Suppressor macrophage treated with lipopolysaccharide for 1 hour (primary cell): ENCODE measurements around the gene SUZ12.
"Not testable (repeated sequence)": the region's sequence is repeated elsewhere in the genome, so short reads cannot be mapped to it uniquely, and the experiment has no call there.

Experiments used
- DNase-seq, 3 donors: peaks; one replicate each; pipeline ENCODE4 v3.0.0-alpha.2; 2020 to 2022

SUZ12 gene

DNA sequence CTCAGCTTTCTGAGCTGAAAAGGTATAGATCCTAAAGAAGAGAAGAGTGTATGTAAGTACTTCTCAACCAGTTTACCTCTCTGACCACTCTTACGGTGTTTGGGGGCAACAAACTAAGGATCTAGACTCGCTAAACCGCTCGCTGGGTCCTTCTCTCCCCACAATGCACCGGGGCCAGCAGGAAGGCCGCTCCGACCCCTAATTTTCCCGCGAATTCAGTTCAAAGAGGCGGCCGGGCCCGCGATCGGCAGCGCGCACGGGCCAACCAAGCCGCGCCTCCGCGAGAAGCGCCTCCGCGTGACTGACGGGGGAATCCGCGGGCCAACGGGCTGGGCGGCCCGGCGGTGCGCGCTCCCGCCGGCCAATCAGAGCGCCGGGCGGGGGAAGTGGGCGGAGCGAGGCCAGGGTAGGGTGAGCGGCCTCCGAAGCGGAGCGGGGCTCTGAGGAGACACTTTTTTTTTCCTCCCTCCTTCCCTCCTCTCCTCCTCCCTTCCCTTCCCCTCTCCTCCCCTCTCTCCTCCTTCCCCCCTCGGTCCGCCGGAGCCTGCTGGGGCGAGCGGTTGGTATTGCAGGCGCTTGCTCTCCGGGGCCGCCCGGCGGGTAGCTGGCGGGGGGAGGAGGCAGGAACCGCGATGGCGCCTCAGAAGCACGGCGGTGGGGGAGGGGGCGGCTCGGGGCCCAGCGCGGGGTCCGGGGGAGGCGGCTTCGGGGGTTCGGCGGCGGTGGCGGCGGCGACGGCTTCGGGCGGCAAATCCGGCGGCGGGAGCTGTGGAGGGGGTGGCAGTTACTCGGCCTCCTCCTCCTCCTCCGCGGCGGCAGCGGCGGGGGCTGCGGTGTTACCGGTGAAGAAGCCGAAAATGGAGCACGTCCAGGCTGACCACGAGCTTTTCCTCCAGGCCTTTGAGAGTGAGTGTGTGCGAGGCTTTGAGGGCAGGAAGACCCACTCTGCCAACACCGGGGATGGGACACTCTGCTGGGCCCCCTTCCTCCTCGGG lies at the start of gene SUZ12:
TSS of gene SUZ12 (plus strand) at position 393 of the 995 bp plus-strand sequence. CDS start at position 633, 240 bp downstream.
- DNase-seq = peak; percentile 85 to 88 (median 86)

DNA sequence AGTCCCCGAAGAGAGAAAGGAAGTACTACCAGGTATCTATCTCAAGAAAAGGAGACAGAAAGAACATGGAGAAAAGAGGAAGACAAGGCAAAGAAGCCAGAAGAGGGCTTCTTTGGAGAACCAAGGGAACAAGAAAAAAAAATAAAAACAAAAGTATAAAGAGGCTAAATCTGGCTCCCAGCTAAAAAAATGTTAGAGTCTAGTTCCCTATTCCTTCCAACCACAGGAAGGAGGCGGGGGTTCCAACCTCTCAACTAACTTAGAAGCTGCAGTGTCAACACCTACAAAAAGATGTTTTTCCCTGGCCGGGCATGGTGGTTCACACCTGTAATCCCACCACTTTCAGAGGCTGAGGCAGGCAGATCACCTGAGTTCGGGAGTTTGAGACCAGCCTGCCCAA lies 48.7 kb upstream of the SUZ12 start:
- DNase-seq = peak; percentile 58 to 78 (median 65)

DNA sequence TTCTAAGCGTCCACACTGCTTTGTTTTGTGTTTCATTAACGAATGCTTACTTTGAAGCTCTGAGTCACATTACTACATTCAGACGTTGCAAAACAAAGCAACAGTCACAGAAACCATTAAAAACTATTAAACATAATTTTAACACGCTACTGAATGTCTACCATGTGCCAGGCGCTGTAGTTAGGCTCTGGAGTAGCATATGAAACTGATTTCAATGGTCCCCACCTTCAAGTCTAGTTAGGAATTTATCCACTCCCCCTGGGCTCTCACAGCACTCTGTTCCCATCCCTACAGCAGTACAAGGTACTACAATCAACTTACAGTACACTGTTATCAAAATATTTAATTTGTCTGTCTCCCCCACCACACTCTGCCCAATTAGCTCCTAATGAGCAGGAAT lies 35.9 kb upstream of the SUZ12 start:
- DNase-seq = peak; percentile 25 to 56 (median 46)

DNA sequence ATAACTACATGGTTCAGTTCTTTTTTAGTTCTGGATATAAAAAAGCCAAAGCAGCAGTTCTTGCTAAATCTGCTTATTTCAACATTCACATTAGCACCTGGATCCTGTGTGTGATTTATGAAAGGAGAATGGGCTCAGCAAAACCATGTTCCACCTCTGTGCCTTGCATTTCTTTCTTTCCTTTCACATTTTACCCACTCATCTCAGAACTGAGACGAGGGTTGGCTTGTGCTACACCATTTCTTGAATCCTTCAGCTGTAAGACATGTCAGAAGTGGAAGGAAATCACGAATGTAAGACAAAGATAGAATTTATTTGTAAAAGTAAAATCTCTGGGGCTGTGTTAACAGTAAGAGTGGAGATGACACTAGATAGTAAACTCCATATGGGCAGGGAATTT lies 34.1 kb upstream of the SUZ12 start:
- DNase-seq = no peak

DNA sequence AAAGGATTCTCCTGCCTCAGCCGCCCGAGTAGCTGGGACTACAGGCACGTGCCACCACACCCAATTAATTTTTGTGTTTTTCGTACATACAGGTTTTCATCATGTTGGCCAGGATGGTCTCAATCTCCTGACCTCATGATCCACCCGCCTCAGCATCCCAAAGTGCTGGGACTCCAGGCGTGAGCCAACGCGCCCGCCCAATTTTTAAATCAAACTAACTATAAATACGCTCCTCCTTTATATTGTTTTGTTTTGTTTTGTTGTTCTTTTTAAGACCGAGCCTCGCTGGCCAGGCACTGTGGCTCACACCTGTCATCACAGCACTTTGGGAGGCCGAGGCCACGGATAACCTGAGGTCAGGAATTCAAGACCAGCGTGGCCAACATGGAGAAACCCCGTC lies 33.4 kb upstream of the SUZ12 start:
- DNase-seq = no peak

DNA sequence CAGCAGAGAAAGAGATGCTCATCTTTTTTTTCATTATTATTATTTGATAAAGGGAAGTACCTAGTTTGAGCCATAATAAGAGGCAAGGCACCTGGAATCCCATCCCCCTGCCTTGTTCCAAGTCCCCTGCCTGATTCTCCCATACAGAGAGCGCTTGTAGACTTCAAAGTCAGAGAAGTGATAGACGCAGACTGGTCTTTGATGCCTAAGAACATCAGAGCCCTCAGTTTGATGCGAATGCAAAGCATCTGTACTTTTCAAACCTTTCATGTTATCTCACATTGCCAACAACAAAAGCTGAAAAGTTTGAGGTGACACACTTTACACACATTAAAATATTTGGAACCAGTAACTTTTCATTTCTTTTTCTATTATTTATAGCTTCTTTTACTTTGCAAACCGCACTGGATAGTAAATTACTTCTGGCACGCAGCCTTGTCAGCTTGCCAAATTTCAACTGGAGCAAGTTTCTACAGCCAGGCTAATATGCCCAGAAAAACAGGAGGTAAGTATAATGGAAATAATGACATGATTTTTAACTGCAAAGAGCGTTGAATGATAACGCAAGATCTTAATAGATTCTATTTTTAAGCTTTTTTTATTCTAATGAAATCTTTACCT lies 29.4 kb upstream of the SUZ12 start:
- DNase-seq = no peak

DNA sequence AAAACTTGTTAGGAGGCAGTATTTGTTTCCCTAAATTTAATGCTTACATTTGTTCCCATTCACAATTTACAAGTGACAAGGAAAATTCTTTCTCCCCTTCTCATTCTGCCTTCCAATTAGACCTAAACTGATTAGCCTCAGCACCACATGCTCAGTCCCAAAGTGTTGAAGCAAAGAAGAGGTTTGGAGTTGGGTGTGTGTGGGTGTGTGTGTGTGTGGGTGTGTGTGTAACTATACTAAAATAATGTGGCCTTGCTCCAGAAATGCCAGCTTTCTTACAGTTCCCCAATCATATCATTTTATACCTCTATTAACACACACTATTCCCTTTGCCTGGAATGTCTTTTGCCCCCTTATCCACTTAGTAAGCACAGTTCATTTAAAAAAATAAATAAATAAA lies 28.4 kb upstream of the SUZ12 start:
- DNase-seq = no peak

DNA sequence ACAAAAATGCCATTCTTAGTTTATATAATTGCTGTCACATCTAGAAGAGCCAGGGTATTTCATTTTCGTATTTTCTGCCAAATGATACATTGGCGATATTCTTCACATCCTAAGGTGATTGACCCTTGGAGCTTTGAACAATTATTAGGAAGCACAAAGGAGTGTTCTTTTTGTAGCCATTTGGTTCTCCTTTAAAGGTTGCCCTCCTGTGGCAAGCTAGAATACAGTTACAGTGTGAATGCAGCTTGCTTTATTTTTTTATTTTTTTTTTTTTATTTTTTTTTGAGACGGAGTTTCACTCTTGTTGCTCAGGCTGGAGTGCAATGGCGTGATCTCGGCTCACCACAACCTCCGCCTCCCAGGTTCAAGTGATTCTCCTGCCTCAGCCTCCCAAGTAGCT lies 24.1 kb upstream of the SUZ12 start:
- peak in 2 of 3 donors; percentile 31 to 45 for DNase-seq

DNA sequence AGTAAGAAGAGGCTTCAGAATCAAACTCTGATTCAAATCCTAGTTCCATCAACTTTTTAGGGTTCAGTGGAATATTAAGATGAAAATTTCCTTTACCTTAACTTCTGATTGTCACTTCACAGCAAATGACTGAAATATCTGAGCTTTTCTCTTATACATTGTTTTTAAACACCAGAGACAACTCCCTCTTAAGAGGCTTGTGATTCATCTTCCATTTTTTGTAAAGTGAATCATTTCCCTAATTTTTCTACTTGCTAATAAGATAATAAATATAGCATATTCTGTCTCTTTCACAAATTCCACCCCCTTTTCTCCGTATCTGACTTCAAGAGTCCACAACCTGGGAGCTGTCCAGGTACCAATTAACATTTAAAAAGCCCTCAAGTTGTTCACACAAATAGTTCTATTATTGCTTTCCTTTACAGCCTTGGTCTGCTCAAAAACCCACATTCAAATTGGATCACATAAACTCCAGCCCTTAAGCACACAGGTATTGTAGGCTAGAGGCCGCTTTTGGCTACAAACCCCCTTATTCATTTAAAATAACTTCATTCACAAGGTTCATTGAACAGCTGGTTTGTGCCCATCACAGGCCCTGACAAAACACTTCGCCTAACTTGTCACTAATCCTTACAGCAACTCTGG lies 21.2 kb upstream of the SUZ12 start:
- peak in 2 of 3 donors; percentile 21 to 25 for DNase-seq

DNA sequence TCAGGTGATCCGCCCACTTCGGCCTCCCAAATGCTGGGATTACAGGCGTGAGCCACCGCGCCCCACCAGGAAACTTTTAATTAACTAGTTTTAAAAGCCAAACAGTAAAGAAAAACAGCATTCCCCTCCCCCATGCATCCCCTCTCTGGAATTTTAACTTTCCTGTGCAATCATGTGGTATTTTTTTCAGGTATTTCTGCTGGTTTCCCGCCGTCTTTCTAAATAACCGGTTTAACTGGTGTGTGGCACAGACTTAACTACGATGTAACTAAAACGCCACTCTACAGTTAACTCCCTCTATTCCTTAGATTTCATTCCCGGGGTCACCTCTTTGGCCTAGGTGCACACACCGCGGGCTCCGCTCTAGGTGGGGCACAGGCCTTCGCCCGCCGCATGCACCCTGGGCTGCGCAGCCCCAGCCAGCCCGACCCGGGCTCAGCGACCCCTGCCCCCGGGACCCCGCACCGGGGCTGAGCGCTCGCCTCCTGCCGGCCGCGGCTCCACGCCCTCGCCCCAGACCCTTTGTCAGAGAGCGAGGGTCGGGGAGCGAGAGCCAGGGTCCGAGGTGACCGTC lies 20.2 kb upstream of the SUZ12 start:
- DNase-seq = no peak

DNA sequence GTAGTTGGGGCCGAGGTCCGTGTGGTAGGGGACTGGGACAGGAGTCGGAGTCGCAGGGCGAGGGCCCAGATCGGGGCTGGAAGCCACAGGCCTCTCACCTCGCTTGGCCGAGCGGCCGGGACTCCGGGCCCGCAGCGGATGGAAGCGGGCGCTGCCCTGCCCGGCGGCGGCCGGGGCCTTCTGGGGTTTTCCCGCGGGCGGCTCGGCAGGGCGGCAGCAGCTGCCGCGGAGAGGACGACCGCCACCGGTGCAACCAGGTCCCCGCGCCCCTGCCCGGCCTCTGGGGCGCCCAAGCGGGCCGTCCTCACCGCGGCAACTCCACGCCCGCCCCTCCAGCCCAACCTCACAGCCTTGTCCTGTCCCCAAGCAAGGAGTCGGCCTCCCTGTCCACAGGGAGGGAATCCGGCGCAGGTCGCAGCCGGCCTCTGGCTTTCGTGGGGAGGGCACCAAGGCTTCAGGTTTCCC lies 19.7 kb upstream of the SUZ12 start:
- DNase-seq = peak in 2 of 3 donors; percentile 31 to 77

DNA sequence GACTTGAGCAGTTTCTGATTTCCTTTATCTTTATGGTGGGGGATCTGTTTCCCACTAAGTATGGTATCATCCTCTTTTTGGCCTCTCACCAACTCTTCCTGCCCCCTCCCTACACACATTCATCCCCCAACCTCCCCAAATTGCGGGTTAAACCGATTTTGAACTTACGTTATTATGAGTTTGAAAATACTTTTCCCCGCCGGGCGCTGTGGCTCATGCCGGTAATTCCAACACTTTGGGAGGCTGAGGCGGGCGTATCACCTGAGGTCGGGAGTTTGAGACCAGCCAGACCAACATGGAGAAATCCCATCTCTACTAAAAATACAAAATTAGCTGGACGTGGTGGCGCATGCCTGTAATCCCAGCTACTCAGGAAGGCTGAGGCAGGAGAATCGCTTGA lies 19.1 kb upstream of the SUZ12 start:
- not testable (repeated sequence) for DNase-seq

DNA sequence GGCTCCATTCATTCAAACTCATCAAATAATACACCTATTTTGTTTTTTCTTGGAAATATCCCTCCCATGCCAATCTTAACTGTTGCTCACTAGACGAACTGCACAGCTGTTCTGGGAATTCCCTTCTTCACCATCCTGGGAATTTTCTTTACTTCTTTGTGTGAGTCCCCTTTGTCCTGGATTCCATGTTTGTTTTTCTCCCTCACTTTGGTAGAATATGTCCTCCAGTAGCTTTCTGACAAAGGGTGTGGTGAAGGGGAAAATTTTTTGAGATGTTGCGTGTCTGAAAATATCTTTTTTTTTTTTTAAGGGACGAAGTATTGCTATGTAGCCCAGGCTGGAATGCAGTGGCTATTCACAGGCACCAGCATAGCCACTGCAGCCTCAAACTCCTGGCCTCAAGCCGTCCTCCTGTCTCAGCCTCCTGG lies 18.1 kb upstream of the SUZ12 start:
- peak in 2 of 3 donors; percentile 6 to 33 for DNase-seq

DNA sequence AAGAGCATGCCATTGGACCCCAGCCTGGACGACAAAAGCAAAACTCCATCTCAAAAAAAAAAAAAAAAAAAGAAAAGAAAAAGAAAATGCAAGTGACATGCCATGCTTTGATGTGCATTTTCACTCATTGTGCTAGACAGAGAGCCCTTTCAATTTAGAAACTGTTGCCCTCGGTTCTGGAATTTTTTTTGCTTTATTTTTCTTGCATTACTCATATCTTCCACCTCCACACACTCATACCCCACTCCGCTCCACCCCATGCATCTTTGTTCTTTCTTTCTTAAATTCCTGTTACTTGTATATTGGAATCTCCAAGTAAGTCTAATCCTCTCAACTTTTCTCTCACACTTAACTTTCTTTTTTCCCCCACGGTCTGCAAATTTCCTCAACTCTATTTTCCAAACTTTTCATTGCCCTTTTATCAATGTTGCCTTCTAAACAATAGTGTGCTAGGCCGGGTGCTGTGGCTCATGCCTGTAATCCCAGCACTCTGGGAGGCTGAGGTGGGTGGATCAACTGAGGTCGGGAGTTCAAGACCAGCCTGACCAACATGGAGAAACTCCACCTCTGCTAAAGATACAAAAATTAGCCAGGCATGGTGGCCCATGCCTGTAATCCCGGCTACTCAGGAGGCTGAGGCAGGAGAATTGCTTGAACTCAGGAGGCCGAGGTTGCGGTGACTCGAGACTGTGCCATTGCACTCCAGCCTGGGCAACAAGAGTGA lies 16.8 kb upstream of the SUZ12 start:
- peak in 2 of 3 donors; percentile 8 to 49 for DNase-seq

DNA sequence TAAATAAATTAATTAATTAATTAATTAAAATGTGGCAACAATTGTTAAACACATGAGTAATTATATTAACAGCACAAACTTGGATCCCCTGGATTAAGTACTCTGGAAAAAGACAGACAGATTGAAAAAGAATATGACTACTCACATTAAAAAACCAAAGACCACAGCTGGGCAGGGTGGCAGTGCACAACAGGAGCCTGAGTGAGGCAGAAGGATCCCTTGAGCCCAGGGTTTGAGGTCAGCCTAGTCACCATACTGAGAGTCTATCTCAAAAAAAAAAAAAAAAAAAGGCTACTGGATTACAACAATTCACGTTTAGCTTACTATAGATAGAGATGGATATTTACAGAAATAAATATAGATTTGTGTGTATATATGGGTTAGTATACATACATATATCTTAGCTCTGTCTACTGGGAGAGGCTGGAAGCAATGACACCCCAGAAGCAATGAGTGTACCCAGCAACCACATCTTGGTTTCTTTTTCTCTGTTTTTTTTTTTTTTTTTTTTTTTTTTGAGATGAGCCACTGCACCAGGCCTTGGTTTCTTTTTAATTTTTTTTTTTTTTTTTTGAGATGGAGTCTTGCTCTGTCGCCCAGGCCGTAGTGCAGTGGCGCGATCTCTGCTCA lies 10.6 kb upstream of the SUZ12 start:
- no peak for DNase-seq

DNA sequence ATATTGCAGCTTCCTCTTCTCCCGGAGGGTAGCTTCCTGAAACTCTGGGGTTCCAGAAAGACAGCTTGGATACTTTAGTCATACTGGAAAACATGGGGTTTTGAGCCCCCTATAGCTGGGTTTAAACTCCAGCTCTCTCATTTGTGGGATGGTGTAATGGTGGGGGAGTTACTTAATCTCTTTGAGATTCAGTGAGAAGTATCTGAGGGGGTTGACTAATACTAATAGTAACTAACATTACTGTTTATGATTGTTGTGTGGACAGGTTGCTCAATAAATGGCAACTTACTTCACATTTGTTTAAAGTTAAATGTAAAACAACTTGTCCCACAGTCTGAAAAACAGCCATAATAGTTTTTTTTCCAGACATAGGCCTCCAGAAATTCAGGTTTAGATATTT lies 5.1 kb upstream of the SUZ12 start:
- peak in 1 of 3 donors; percentile 30 for DNase-seq

DNA sequence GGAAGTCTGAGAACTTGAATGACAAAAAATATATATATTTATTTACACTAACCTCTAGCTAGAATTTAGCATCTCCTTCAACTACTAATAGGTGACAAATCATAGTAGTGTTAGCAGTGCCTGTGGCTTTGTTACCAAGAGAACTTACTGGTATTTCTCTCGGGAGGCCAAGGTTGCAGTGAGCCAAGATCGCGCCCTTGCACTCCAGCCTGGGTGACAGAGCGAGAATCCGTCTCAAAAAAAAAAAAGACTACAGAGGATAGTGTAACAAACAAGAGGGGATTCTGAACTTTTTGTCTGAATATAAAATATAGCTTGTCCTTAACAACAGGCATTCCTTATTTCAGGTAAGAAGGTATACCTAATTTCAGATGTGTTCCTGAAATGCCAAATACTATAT lies 1.3 kb upstream of the SUZ12 start:
- DNase-seq = no peak

DNA sequence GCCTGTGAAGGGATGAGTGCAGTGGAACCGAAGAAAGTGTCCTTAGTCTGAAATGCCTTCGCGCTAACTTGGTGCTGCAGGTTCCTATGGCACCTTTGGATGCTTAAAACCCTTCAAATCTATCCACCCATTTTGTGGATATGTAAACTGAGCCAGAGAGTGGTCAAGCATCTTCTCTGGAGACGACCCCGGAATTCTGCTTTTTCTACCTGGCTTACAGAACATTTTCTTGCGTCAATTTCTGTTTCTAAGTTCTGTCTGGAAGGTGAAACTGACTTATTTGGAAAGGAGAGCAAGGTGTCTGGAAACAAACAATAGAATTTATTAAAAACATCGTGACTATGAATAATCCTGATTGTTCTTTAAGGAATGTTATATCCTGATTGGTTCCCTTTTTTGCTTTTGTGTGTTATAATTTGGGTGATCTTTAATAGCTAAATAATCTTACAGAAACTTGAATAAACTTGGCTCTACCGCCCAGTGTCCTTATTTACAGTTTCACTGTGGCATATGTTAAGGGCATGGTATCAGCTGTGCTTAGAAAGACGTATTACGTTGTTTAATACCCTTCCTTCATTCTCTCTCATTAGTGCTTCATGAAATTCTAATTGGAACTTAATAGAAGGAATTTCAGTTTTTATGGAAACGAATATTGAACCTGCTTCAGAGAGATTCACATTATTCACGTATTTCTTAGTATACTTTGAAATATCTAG lies 1.3 kb downstream of the SUZ12 start:
- DNase-seq = not testable (repeated sequence)

DNA sequence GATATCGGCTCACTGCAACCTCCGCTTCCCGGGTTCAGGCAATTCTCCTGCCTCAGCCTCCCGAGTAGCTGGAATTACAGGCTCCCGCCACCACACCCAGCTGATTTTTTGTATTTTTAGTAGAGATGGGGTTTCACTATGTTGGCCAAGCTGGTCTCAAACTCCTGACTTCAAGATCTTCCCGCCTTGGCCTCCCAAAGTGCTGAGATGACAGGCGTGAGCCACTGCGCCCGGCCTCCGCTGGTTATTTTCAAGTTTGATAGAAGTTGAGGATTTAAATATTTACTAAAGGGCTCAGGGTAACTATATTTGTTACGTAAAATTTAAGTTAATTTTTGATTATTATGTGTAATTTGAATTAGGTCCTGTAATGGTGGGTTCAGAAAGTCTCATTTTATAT lies 5.1 kb downstream of the SUZ12 start:
- not testable (repeated sequence) for DNase-seq

DNA sequence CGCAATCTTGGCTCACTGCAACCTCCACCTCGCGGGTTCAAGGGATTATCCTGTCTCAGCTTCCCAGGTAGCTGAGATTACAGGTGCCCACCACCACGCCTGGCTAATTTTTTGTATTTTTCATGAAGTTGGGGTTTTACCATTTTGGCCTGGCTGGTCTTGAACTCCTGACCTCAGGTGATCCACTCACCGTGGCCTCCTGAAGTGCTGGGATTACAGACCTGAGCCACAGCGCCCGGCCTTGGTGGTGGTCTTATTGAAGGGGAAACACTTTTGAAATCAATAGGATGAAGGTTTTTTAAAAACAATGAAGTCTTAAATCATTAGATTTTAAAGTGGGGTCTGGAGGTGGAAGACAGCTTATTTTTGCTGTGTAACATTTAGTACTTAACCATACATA lies 5.6 kb downstream of the SUZ12 start:
- not testable (repeated sequence) for DNase-seq

DNA sequence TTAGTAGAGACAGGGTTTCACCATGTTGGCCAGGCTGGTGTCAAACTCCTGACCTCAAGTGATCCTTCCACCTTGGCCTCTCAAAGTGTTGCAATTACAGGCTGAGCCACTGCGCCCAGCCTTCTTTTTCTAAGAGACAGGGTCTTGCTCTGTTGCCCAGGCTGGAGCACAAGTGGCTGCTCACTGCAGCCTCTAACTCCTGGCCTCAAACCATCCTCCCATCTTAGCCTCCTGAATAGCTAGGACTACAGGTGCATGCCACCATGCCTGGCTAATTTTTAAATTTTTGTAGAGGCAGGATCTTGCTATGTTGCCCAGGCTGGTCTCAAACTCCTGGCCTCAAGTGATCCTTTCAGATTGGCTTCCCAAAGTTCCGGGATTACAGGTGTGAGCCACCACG lies 15.1 kb downstream of the SUZ12 start:
- DNase-seq = not testable (repeated sequence)
